GM18507 (cell line): ENCODE data around the gene CAMKK2.
"Not testable (repeated sequence)": the region's sequence is repeated elsewhere in the genome, so short reads cannot be mapped to it uniquely, and the experiment has no call there.

Experiments
- DNase-seq: peaks from one replicate; pipeline ENCODE4 v3.0.0; 2011; ENCODE audit warnings: low read depth; ENCODE audit not compliant: insufficient read length; ENCODE audit errors: extremely low spot score
- FAIRE-seq: peaks from 2 replicates; lab custom pipeline; 2011; peaks lifted over from hg19 to GRCh38; lab: Jason Lieb, UNC

CAMKK2 gene

GRCh38 chr12:121296618-121297434 lies at the start of gene CAMKK2:
TSS of gene CAMKK2 (minus strand) at chr12:121296709. CDS start at chr12:121274526, 22,183 bp downstream.
- peak; percentile 89 for DNase-seq
- peak; percentile 83 for FAIRE-seq

- FAIRE-seq (no peak), DNase-seq (no peak)
These were observed 48.8 kb upstream of the CAMKK2 start for GRCh38 chr12:121345151-121345815.

- no peak for DNase-seq
- FAIRE-seq: no peak
These were observed 48.0 kb upstream of the CAMKK2 start for GRCh38 chr12:121344506-121344905.

- FAIRE-seq: no peak
These were observed 40.9 kb upstream of the CAMKK2 start for GRCh38 chr12:121337416-121337815.

GRCh38 chr12:121334513-121335343 lies 38.2 kb upstream of the CAMKK2 start:
- DNase-seq: peak; percentile 47
- FAIRE-seq: peak; percentile 82

More at GRCh38 chr12:121337416-121337815, 40.9 kb upstream of the CAMKK2 start:
- DNase-seq: no peak

- FAIRE-seq: no peak
- DNase-seq: no peak
These were observed 37.2 kb upstream of the CAMKK2 start for GRCh38 chr12:121333747-121334146.

GRCh38 chr12:121331248-121331647 lies 34.7 kb upstream of the CAMKK2 start:
- FAIRE-seq (no peak), DNase-seq (no peak)

- FAIRE-seq (no peak), DNase-seq (no peak)
These were observed 34.2 kb upstream of the CAMKK2 start for GRCh38 chr12:121330692-121331091.

- no peak for FAIRE-seq
These were observed 33.7 kb upstream of the CAMKK2 start for GRCh38 chr12:121330195-121330594.

GRCh38 chr12:121328620-121329019 lies 32.1 kb upstream of the CAMKK2 start:
- DNase-seq (no peak), FAIRE-seq (no peak)

More at GRCh38 chr12:121330195-121330594, 33.7 kb upstream of the CAMKK2 start:
- DNase-seq: no peak

GRCh38 chr12:121326996-121327674 lies 30.6 kb upstream of the CAMKK2 start:
- FAIRE-seq (no peak), DNase-seq (no peak)

GRCh38 chr12:121325922-121326396 lies 29.4 kb upstream of the CAMKK2 start:
- FAIRE-seq (no peak), DNase-seq (no peak)

GRCh38 chr12:121323908-121324307 lies 27.4 kb upstream of the CAMKK2 start:
- FAIRE-seq: no peak
- DNase-seq: no peak

GRCh38 chr12:121318121-121318520 lies 21.6 kb upstream of the CAMKK2 start:
- DNase-seq (no peak), FAIRE-seq (no peak)

- FAIRE-seq: no peak
- DNase-seq: no peak
These were observed 17.9 kb upstream of the CAMKK2 start for GRCh38 chr12:121314431-121314830.

GRCh38 chr12:121310231-121310630 lies 13.7 kb upstream of the CAMKK2 start:
- FAIRE-seq: not testable (repeated sequence)

GRCh38 chr12:121307397-121307796 lies 10.9 kb upstream of the CAMKK2 start:
- FAIRE-seq: not testable (repeated sequence)

More at GRCh38 chr12:121310231-121310630, 13.7 kb upstream of the CAMKK2 start:
- DNase-seq: not testable (repeated sequence)

GRCh38 chr12:121304306-121304705 lies 7.8 kb upstream of the CAMKK2 start:
- FAIRE-seq (no peak), DNase-seq (no peak)

More at GRCh38 chr12:121307397-121307796, 10.9 kb upstream of the CAMKK2 start:
- DNase-seq: not testable (repeated sequence)

GRCh38 chr12:121301876-121302275 lies 5.4 kb upstream of the CAMKK2 start:
- FAIRE-seq (no peak), DNase-seq (no peak)
